ENCODE data around the gene CTSA. TPM values are rescaled to one million over a fixed set of nuclear protein-coding genes. Genes with fewer than 3 reads are reported as not detected.
"Not testable (repeated sequence)": the region's sequence is repeated elsewhere in the genome, so short reads cannot be mapped to it uniquely, and the experiment has no call there.

Gene CTSA
- total RNA-seq, 2 donors from 2014 or later, result 41.0 to 43.8 TPM

DNA sequence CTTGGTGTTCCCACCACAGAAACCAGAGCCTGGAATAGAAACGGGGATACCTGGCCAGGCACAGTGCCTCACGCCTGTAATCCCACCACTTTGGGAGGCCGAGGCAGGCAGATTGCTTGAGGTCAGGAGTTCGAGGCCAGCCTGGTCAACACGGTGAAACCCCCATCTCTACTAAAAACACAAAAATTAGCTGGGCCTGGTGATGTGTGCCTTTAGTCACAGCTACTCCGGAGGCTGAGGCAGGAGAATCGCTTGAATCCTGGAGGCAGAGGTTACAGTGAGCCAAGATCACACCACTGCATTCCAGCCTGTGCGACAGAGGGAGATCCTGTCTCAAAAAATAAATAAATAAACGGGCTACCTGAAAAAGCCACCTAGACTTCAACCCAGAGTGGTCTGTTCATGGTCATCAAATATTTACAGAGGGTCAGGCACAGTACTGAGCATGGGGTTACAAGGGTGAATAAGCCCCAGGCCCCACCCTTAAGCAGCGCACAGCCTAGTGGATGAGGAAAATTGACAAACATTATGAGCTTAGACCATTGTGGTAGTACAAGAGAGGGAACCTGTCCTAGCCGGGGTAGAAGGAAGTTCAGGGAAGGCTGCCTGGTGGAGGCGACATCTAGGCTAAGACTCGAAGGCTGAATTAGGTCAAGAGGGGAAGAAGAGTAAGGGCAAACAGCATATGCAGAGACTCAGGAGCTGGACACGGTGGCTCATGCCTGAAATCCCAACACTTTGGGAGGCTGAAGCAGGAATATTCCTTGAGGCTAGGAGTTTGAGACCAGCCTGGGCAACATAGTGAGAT is 36.1 kb downstream of the CTSA start:
- Histone ChIP-seq H3K4me3 (no peak overlapping the region), H3K27me3 (no peaks in the 10 kb centered on the region), H3K9me3 (no peaks in the 10 kb centered on the region), H3K4me1 (no peaks in the 10 kb centered on the region), H3K27ac (no peak overlapping the region), H3K36me3 (replicated peaks in 1 of 2; ENCODE audit: insufficient read depth in 1 of 2, low read depth in 2 of 2) (no peaks in the 10 kb centered on the region)
- no peak for TF ChIP-seq POLR2A (IDR thresholded peaks at IDR 0.05)
- TF ChIP-seq, protein P1, sequence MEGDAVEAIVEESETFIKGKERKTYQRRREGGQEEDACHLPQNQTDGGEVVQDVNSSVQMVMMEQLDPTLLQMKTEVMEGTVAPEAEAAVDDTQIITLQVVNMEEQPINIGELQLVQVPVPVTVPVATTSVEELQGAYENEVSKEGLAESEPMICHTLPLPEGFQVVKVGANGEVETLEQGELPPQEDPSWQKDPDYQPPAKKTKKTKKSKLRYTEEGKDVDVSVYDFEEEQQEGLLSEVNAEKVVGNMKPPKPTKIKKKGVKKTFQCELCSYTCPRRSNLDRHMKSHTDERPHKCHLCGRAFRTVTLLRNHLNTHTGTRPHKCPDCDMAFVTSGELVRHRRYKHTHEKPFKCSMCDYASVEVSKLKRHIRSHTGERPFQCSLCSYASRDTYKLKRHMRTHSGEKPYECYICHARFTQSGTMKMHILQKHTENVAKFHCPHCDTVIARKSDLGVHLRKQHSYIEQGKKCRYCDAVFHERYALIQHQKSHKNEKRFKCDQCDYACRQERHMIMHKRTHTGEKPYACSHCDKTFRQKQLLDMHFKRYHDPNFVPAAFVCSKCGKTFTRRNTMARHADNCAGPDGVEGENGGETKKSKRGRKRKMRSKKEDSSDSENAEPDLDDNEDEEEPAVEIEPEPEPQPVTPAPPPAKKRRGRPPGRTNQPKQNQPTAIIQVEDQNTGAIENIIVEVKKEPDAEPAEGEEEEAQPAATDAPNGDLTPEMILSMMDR (IDR thresholded peaks at IDR 0.05), result no peak
- ATAC-seq, result no peak
- DNase-seq, result no peak
- WGBS, 2 donors, result 59 to 73% methylated on average over 14 of the region's 14 CpGs
- intact Hi-C loops (cut with DNase I), result no loop called here

DNA sequence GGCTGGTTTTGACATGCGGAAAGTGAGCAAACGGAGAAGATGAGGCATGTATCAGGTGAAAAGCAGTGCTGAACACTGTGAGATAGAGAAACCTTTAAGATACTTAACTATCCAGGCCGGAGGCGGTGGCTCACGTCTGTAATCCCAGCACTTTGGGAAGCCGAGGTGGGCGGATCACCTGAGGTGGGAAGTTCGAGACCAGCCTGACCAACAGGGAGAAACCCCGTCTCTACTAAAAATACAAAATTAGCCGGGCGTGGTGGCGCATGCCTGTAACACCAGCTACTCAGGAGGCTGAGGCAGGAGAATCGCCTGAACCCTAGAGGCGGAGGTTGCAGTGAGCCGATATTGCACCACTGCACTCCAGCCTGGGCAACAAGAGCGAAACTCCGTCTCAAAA is 40.5 kb downstream of the CTSA start:
- H3K9me3 ChIP-seq; H3K27me3 ChIP-seq; H3K36me3 ChIP-seq (replicated peaks in 1 of 2; ENCODE audit: insufficient read depth in 1 of 2, low read depth in 2 of 2); H3K4me3 ChIP-seq; H3K27ac ChIP-seq; intact Hi-C loops (cut with DNase I); DNase-seq; ATAC-seq: not testable (repeated sequence)
- 90 to 91% methylated on average over 17 of the region's 17 CpGs for WGBS, 2 donors
- peaks cover 13% of the 10 kb centered on the region for H3K4me1 ChIP-seq

DNA sequence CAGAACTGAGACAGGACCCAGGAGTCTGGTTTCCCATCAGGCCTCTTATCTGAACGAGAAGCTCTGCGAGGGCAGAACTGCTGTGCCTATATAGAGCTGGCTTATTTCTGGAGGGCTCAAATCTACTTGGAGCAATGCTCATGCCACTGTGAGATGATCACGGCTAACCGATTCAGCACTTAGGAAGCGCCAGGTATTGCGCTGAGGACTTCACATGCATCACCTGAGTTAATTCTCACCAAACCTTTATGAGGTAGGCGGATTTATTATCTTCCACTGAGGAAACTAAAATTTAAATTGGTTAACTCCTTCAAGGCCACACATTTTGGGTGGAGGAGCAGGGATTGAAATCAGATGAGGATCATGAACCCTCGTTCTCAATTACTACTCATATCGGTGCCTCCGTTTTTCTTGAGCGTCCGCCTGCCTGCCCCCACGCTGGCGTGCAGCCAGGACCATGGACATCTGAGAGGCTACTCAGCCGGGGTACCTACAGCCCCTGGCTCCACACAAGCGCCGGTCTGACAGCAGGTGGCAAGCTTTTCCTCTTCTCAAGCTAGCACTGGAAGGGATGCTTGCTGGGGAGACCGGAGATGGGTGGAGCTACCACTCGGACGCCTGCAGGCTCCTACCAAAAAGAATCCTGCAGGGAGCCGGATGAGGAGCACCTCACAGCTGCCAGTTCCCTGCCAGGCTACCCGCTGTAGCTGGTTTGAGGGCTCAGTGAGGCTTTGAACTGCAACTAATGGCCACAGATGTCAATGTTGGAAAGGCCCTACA is 42.3 kb downstream of the CTSA start:
- peak in 1 of 3 donors; percentile 1 for TF ChIP-seq POLR2A (IDR thresholded peaks at IDR 0.05)
- TF ChIP-seq, protein P1 (IDR thresholded peaks at IDR 0.05), result peak in 5 of 7 experiments; percentile 5 to 47 (median 45)
- 8 to 13% methylated on average over 10 to 22 of the region's 22 CpGs for WGBS, 2 donors
- Histone ChIP-seq H3K36me3 (replicated peaks in 1 of 2; ENCODE audit: insufficient read depth in 1 of 2, low read depth in 2 of 2) (peaks cover 2 to 8% of the 10 kb centered on the region in 2 donors), H3K27ac (peak overlapping the region; percentile 99 to 100 (median 99)), H3K27me3 (no peaks in the 10 kb centered on the region), H3K9me3 (no peaks in the 10 kb centered on the region), H3K4me3 (peak overlapping the region; percentile 89 to 94), H3K4me1 (peaks cover 13% of the 10 kb centered on the region)
- intact Hi-C loops (cut with DNase I), result no loop called here
- ATAC-seq, result peak; percentile 8
- peak; percentile 65 to 84 (median 78) for DNase-seq

DNA sequence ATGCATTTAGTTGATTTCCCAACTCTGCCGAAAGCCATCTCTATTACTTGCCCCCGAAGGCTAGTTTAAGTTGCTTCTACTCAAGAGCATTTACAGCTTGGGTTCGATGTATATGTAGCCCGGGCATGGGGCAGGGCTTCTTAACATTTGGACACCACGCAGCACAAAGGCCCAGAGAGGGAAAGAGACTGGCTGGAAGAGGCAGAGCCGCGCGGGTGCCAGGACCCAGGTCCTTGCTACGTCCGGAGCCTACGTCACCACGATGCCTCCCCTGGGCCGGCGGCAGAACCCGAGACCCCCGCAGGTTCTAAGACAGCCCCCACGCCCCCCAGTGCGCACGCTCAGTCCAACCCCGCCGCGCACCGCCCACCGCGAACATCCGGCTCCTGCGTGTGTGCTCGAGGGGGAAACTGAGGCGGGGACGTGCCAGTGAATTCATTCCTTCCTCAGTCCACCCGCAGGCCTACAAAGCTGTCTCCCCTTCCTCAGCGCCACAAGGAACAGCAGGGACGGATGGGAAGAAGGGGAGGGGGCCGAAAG is 43.0 kb downstream of the CTSA start:
- WGBS, 2 donors, result 0% methylated on average over 3 to 34 of the region's 34 CpGs
- DNase-seq (peak; percentile 54 to 58 (median 54)), ATAC-seq (peak; percentile 10)
- Histone ChIP-seq H3K27me3 (no peaks in the 10 kb centered on the region), H3K4me3 (peak overlapping the region; percentile 89 to 94), H3K36me3 (replicated peaks in 1 of 2; ENCODE audit: insufficient read depth in 1 of 2, low read depth in 2 of 2) (peaks cover 3 to 14% of the 10 kb centered on the region in 2 donors), H3K9me3 (no peaks in the 10 kb centered on the region), H3K27ac (peak overlapping the region; percentile 99 to 100 (median 99)), H3K4me1 (peaks cover 13% of the 10 kb centered on the region)
- no peak for TF ChIP-seq POLR2A (IDR thresholded peaks at IDR 0.05)
- TF ChIP-seq, protein P1 (IDR thresholded peaks at IDR 0.05), result no peak
- intact Hi-C loops (cut with DNase I), result no loop called here

Data from body of pancreas (tissue), 4 donors.